Kidney glomerular epithelial cell (primary cell): ENCODE results near the gene GDPD4.

ENCODE experiments used
- DNase-seq: peaks from one replicate; lab custom pipeline; 2025; lab: John Stamatoyannopoulos, UW

The GDPD4 gene

DNA sequence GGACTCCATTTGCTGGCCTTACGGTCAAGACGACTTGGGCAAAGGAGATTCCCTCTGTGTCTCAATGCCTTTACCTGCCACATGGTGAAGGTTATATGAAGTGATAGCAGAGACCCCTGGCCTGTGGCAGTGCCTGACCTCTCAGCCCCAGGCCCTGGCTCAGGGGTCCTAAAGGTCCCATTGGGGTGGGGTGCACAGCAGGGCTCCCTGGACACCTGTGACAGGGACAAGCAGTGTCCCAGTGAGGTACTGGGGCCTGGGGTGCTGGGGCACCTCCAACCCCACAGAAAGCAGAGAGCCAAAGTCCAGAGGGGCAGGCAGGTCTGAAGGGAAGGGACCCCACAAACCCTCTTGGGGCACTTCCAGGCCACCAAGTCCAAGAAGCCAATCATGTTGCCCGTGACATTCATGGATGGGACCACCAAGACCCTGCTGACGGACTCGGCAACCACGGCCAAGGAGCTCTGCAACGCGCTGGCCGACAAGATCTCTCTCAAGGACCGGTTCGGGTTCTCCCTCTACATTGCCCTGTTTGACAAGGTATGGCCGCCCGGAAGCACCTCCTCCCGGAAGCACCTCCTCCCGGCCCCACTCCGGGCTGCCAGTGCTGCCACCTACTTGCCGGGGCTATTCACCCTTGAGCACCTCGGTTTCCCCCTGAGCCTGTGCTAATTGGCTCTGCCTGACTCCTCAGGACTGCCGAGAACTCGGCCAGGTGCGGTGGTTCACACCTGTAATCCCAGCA lies 111.0 kb downstream of the GDPD4 start:
- DNase-seq = no peak

DNA sequence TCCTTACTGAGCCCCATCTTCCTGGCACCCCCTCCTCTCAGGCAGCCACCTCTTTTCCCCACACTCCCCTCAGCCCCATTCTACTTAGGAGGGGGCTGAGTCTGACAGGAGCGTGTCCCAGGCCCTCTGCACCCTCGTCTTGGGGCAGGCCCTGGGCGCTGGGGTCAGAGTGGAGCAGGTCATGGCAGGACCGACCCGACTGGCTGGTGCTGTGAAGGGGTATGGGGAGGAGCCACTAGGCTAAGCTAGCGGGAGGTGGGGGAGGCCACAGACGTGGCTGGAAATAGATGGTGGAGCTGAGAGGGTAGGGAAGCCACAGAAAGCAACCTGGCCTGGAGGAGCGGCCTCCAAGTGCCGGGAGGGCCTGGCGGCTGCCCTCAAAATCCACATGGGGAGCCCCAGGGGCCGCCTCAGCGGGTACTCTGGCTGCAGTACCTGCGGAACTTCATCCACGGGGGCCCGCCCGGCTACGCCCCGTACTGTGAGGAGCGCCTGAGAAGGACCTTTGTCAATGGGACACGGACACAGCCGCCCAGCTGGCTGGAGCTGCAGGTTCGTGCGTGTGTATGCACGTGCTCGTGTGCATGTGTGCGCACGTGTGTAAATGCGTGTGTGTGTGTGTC lies 111.8 kb downstream of the GDPD4 start:
- no peak for DNase-seq

DNA sequence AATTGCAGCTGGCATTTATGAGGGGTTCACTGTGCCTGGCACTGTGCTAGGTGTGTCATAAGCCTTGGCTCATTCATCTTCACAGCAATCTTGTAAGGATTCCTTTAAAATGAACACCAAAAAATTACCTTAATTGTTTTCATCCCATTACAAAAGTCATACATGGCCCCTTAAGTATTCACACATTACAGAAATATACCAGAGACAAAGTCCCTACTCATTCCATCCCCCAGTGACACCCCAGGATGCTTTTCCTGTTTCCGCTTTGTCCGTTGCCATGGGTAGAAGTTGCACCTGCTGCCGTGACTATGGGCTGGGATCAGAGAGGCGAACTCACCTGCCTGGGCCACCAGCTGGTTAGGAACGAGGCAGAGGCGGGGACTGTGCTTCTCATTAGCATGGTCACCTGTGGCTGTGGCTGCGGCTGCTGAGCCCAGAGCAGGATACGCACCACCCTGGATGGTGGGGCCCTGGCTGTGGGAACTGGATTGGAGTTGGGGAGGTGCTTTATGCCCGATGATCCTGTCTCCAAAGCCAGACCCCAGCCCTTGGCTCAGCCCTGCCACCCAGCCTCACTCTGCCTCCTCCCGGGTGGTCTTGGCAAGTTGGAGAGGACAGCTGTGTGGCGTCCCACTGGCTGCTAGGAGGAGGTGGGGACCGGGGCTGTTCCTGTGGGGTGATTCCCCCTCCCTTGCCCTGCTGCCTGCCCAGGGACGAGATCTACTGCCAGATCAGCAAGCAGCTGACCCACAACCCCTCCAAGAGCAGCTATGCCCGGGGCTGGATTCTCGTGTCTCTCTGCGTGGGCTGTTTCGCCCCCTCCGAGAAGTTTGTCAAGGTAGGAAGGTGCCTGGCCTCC lies 112.6 kb downstream of the GDPD4 start:
- DNase-seq = no peak

DNA sequence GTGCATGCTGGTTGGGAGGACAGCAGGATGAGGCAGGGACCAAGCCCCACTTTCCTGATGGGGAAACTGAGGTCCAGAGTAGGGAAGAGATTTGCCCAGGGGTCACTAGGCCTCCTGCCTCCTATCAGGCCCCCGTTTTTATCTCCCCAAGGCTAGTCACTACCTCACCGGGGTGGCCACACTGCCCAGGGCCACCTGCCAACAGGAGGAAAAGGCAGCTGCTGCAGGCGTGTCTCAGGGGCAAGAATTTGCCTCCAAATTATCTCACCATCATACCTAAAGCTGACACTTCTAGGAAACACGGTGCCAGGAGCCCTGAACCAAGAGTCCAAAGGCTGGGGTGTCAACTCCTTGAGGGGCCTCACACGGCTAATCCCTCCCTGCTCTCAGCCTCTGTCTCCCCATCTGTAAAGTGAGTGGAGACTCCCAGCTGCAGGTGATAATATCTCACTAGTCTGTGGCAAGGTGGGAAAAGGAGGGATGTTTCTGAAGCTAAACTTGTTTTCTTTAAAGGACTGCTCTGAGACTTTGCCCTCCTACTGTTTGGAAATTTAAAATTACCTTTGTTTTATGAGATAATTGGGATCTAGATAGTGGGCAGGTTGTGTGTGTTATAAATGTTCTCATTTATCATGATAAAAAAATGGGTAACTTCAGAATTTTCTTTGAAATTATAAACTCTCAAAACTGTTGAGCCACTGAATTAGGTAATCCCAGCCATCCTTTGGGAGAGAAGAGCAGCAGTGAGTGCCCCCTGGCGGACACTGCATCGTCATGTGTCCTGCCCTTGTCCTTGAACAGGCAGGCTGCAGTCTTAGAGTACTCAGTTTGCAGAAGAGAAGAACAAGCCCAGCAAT lies 113.5 kb downstream of the GDPD4 start:
- DNase-seq = peak; percentile 54

DNA sequence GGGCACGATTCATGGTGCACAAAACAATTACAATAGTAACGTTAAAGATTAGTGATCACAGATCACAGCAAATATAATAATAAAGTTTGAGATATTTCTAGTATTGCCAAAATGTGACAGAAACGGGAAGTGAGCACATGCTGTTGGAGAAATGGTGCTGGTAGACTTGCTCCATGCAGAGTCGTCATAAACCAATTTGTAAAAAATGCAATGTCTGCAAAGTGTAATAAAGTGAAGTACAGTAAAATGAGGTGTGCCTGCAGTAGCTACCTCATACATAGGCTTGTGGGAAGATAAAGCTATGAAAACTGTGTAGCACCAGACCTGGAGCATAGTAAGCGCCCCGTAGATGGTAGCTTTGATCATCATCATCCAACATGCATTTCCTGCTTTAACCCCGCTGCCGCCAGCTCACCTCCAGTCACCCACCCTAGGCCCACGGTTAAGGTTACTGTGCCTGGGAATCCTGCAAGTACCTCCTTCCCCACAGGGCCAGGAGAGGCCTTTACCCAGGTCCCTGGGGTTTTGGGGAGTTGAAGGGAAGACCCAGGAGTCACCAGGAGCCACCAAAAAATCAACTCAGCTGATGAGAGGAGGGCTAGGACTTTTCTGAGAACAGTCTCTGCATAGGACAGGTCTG lies 114.3 kb downstream of the GDPD4 start:
- DNase-seq = no peak

DNA sequence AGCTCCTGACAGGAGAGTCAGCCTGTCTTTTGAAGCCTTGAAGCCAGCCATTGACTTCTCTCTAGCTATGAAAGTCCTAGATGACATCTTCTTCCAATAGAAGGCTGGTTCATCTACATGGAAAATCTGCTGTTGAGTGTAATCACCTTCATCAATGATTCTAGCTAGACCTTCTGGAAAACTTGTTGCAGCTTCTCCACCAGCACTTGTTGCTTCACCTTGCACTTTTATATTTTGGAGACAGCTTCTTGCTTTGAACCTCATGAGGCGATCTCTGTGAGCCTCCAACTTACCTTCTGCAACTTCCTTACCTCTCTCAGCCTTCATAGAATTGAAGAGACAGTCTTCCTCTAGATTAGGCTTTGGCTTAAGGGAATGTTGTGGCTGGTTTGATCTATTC lies 115.2 kb downstream of the GDPD4 start:
- no peak for DNase-seq

DNA sequence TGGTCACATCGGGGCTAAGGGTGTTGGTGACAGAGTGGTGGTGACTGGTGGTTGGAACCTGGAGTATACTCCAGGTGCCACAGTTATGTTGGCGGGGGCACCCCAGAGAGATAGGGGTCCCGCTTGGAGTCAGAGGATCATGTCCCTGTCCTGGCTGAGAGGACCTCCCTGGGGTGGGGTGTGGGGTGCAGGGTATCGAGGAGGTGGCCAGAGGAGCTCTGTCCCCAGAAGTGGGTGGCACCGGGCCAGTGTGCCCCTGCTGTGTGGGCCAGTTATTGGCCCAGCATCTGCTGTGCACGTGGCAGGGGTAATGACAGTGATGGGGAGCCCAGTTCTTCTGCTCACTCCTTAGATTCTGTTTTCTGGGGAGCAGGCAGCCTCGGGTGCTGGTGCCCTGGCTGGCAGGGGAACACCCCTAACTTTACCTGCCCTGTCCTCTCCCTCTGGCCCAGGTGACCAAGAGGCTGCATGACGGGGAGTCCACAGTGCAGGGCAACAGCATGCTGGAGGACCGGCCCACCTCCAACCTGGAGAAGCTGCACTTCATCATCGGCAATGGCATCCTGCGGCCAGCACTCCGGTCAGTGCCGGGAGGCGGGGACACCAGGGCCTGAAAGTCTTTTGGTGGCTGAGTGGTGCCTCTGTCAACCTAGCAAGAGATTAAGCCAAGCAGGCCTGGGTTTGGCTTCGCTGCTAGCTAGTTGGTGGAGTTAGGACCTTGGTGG lies 117.2 kb downstream of the GDPD4 start:
- no peak for DNase-seq

DNA sequence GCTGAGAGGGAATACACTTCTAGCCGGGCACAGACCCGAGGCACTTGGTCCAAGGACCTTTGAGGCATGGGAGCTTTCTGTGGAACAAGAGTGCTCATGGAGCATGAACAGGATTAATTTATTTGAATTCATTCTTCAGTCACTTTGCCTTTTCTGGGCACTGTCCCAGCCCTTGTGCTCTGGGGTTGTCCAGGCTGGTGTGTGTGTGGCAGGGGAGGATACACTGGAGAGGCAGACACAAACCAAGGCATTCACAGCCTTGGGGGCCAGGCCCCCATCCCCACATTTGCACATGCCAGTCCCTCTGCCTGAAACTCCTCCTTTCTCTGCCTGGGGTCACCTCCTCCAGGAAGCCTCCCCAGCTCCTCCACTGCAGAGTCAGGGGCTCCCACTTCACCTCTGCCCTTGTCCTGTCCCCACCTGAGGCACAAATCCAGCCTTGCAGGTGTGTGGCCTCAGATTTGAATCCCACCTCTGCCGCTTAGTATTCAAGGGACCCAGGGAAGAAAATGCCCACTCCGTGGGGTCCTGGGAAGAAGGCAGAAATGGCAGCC lies 118.0 kb downstream of the GDPD4 start:
- no peak for DNase-seq

DNA sequence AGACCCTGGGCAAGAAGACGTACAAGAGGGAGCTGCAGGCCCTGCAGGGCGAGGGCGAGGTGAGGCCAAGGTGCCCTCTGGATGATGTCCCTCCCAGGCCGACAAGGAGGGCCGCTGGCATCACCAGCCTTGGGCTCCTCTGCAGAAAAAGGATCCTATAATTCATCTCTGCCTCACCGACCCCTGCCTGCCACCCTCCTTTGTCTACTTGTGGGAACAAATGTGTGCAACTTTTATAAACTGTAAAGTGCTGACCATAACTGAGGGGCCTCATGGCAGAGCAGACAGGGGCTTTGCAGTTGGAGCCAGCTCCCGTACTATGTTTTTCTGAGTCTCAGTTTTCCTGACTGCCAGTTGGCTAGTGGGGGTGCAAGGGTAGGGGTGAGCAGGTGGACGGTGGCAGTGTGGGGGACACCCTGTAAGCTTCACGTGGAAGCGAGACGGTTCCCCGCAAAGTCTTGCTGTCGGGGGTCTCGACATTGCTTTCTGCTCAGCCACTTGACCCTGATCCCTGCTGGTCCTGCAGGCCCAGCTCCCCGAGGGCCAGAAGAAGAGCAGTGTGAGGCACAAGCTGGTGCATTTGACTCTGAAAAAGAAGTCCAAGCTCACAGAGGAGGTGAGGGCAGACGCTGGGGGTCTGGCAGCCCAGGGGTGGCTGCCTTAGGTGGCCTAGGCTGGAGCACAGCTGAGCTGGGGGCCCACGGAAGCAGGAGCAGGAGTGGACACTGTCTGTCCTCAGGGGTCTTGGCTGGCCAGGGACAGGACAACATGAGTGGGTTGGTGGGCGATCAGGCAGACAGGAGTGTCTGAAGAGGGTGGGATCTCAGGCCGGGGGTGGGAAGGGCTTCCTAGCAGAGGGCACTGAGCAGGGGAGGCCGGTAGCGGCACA lies 118.7 kb downstream of the GDPD4 start:
- no peak for DNase-seq

DNA sequence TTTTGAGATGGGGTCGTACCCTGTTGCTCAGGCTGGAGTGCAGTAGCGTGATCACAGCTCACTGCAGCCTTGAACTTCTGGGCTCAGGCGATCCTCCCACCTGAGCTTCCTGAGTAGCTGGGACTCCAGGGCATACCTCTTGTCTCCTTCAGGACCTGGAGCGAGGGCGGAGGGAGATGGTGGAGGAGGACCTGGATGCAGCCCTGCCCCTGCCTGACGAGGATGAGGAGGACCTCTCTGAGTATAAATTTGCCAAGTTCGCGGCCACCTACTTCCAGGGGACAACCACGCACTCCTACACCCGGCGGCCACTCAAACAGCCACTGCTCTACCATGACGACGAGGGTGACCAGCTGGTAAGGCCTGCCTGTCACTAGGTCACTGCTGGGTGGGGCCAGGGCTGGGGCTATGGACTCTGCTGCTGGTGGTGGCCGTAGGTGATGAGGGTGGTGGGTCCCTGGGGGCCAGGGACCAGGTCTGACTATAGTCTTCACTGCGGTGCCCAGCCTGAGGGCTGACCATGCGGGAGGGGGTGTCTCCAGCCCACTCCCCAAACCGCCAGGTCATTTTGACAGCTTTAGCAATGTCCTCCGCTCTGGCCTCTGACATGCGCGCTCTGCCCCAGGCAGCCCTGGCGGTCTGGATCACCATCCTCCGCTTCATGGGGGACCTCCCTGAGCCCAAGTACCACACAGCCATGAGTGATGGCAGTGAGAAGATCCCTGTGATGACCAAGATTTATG lies 119.5 kb downstream of the GDPD4 start:
- no peak for DNase-seq

DNA sequence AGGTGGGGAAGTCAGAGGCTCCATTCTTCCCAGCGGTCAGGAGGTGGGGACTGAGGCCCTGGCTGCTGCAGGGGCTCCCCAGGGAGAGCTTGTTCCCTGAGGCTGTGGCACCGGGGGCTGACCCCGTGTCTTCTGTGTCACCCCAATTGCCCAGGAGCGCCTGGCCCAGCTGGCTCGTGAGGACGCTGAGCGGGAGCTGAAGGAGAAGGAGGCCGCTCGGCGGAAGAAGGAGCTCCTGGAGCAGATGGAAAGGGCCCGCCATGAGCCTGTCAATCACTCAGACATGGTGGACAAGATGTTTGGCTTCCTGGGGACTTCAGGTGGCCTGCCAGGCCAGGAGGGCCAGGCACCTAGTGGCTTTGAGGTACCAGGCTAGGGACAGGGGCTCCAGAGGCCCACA lies 120.3 kb downstream of the GDPD4 start:
- DNase-seq = no peak

DNA sequence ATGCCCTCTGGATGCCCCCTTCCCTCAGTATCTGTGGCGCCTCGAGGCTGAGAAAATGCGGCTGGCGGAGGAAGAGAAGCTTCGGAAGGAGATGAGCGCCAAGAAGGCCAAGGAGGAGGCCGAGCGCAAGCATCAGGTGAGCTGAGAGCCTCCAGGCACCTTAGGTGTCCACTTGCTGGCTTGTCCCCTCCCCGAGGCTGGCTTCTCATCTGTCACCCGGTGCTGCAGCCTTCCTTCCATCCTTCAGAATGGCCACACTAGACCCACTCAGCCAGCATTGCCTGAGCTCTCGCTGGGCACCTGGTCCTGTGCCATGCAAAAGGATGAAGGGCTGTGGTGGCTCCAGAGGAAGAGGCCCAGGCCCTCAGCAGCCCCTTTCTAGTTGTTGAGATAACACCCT lies 121.1 kb downstream of the GDPD4 start:
- no peak for DNase-seq

DNA sequence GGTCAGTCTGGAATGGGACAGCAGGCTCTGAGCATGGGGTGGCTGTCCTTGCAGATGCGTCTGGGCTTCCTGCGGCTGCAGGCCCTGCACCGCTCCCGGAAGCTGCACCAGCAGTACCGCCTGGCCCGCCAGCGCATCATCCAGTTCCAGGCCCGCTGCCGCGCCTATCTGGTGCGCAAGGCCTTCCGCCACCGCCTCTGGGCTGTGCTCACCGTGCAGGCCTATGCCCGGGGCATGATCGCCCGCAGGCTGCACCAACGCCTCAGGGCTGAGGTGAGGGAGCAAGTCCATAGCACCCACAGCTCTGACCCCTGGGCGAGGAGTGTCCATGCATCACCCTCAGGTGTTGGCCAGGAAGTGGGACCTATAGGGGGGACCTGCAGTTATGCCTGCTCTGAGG lies 121.8 kb downstream of the GDPD4 start:
- DNase-seq = no peak

DNA sequence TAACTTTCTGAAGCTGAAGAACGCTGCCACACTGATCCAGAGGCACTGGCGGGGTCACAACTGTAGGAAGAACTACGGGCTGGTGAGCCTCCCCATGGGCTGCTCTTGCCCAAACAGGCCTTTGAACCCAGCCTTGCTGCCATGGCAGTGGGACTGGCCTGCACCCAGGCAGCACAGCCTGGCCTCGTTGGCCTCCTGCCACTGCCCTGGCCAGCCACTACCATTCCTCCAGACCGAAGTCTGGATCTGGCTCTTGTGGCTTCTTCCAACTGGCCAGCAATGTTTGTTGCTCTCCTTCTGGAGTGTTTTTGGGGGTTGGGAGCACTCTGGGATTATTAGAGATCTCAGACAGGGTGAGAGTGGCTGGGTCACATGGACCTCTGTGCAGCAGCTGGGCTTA lies 122.4 kb downstream of the GDPD4 start:
- no peak for DNase-seq

DNA sequence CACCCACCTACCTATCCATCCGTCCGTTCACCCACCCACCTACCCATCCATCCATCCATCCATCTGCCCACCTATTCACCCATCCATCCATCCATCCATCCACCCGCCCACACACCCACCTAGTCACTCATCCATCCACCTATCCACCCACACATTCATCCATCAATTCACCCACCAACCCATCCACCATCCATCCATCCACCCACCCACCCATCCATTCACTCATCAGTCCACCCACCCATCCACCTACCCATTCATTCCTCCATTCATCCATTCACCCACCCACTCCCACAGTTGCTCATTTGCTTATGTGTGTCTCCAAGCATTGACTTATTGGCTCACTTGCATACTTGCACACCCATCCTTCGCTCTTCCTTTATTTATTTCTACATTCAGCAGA lies 123.3 kb downstream of the GDPD4 start:
- no peak for DNase-seq

DNA sequence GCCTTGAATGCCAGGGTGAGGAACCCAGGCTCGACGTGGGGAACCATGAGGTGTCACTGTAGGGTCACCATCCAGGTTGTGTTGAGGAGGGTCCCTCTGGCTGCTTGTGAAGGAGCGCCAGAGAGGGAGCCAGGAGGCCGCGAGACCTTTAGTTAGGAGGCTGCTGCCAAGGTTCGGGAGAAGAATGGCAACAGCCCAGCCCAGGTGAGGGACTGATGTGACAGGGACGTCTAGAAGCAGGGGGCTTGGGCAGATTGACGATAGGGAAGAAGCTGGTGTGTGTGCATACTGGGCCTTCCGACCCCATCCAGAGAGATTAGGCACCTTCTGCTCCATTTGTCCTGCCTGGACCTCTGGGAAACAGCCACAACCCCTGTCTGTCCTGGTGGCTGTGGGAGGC lies 124.5 kb downstream of the GDPD4 start:
- no peak for DNase-seq

DNA sequence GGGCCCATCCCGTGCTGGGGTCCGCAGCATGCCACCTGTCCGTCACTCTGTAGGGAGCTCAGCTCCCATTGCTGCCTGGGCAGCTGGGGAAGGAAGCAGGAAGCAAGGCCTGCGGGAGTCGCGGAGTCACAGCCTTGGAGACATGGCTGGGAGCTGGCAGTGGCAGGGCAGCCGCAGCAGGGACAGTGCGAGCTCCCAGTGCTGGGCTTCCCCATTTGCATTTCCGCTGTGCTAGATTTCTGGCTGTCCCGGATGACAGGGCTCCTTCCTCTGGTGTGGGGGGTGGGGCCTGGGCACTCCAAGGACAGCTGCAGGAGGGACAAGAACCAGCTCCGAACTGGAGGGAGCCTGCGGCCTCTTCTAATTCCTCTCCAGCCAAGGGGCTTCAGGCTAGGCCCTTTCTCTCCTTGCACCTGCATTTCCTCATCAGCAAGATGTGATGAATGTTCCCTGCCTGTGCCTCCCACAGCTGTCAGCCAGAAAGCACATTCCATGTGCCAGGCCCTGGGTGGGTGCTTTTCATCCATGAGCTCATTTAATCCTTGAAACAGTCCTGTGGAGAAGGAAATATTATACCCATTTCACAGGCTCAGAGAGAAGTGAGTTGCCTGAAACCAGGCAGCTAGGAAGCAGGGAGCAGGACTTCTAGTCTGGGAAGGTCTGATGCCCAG lies 125.5 kb downstream of the GDPD4 start:
- DNase-seq = no peak
